Posterior cingulate gyrus (tissue), 11 donors: ENCODE data around the gene AKAP4.

ENCODE experiments used
- DNase-seq, 10 donors: peaks; one replicate each; pipeline versions ENCODE4 v3.0.0 to v3.0.0-alpha.2; 2020 to 2021; ENCODE audit warnings: mixed read lengths in 3 of 10
- intact Hi-C: fragments of 100-400 bp; cut with DNase I; formaldehyde crosslinking; loops from one replicate; pipeline ENCODE4 v1.15.1; 2023

AKAP4 gene

GRCh38 chrX:50200907-50201306 lies at the start of gene AKAP4:
AKAP4 (minus strand) TSS chrX:50201007; CDS start chrX:50200889, 118 bp downstream.
- no peak for DNase-seq
- intact Hi-C loops = loop anchor here (5.0 kb wide), 1 partner anchor 381 kb away; no protein-coding TSS in a partner anchor

- DNase-seq = no peak
- intact Hi-C loops = no loop called here
Observed at GRCh38 chrX:50211510-50211909, 10.7 kb upstream of the AKAP4 start.

GRCh38 chrX:50206753-50207152 lies 5.9 kb upstream of the AKAP4 start:
- DNase-seq = no peak
- intact Hi-C loops = no loop called here

- intact Hi-C loops = loop anchor here (5.0 kb wide), 1 partner anchor 378 kb away; no protein-coding TSS in a partner anchor
- peak; percentile 33 to 92 (median 59) for DNase-seq
Observed at GRCh38 chrX:50204364-50204899, 3.6 kb upstream of the AKAP4 start, which contains the start of gene CCNB3. CCNB3 (plus strand) TSS chrX:50204765; CDS start chrX:50285164, 80,399 bp downstream.

- DNase-seq = no peak
- intact Hi-C loops = loop anchor here (5.0 kb wide), 1 partner anchor 380 kb away; no protein-coding TSS in a partner anchor
Observed at GRCh38 chrX:50202539-50202938, 1.7 kb upstream of the AKAP4 start.

- intact Hi-C loops = no loop called here
- no peak for DNase-seq
Observed at GRCh38 chrX:50198348-50198747, 2.5 kb downstream of the AKAP4 start.

GRCh38 chrX:50188859-50189600 lies 11.8 kb downstream of the AKAP4 start:
- DNase-seq = no peak
- intact Hi-C loops = no loop called here

- no peak for DNase-seq
- intact Hi-C loops = no loop called here
Observed at GRCh38 chrX:50183891-50184290, 16.9 kb downstream of the AKAP4 start.

- no peak for DNase-seq
- intact Hi-C loops = no loop called here
Observed at GRCh38 chrX:50180073-50180940, 20.5 kb downstream of the AKAP4 start.

- intact Hi-C loops = no loop called here
- no peak for DNase-seq
Observed at GRCh38 chrX:50169717-50170116, 31.1 kb downstream of the AKAP4 start.

- intact Hi-C loops = no loop called here
- no peak for DNase-seq
Observed at GRCh38 chrX:50168241-50168687, 32.5 kb downstream of the AKAP4 start.

GRCh38 chrX:50167366-50167765 lies 33.4 kb downstream of the AKAP4 start:
- intact Hi-C loops = no loop called here
- no peak for DNase-seq

GRCh38 chrX:50165727-50166126 lies 35.1 kb downstream of the AKAP4 start:
- intact Hi-C loops = no loop called here
- DNase-seq = no peak

GRCh38 chrX:50161127-50161526 lies 39.7 kb downstream of the AKAP4 start:
- intact Hi-C loops = no loop called here
- DNase-seq = no peak

- DNase-seq = no peak
- intact Hi-C loops = loop anchor here (10.0 kb wide), 1 partner anchor 64 kb away; no protein-coding TSS in a partner anchor
Observed at GRCh38 chrX:50158593-50158992, 42.2 kb downstream of the AKAP4 start.

- intact Hi-C loops = loop anchor here (10.0 kb wide), 1 partner anchor 63 kb away; no protein-coding TSS in a partner anchor
- no peak for DNase-seq
Observed at GRCh38 chrX:50157545-50158135, 43.2 kb downstream of the AKAP4 start.

GRCh38 chrX:50154429-50154828 lies 46.4 kb downstream of the AKAP4 start:
- intact Hi-C loops = loop anchor here (10.0 kb wide), 1 partner anchor 60 kb away; no protein-coding TSS in a partner anchor
- no peak for DNase-seq

- intact Hi-C loops = loop anchor here (10.0 kb wide), 1 partner anchor 58 kb away; no protein-coding TSS in a partner anchor
- DNase-seq = no peak
Observed at GRCh38 chrX:50152456-50152855, 48.4 kb downstream of the AKAP4 start.

- DNase-seq = no peak
- intact Hi-C loops = no loop called here
Observed at GRCh38 chrX:50147972-50148371, 52.8 kb downstream of the AKAP4 start.
